ENCODE data around the gene MFN2. TPM values are rescaled to one million over a fixed set of nuclear protein-coding genes. Genes with fewer than 3 reads are reported as not detected.

The MFN2 gene
- total and polyA plus RNA-seq, 2 of the 8 experiments (the other 6 are each of a cell fraction or from before 2014, with no cell fraction given) = 34.0 to 62.5 TPM

- no peak for TF ChIP-seq CHD7 (IDR thresholded peaks at IDR 0.05; ENCODE audit: insufficient replicate concordance, low read length)
- TF ChIP-seq BRCA1 (IDR thresholded peaks at IDR 0.05; ENCODE audit: low read depth, low read length) = no peak
- no peak for TF ChIP-seq SAP30 (IDR thresholded peaks at IDR 0.05; ENCODE audit: insufficient read depth, insufficient replicate concordance, low read length)
- no peak for TF ChIP-seq ZNF274 (IDR thresholded peaks at IDR 0.05; ENCODE audit: borderline replicate concordance, extremely low read depth, low read length)
- no peak for TF ChIP-seq CREB1 (IDR thresholded peaks at IDR 0.05)
- TF ChIP-seq TCF12 (IDR thresholded peaks at IDR 0.05; ENCODE audit: low read depth, low read length) = no peak
- TF ChIP-seq BACH1 (IDR thresholded peaks at IDR 0.05; ENCODE audit: low read length) = no peak
- TF ChIP-seq CBX5 (IDR thresholded peaks at IDR 0.05; ENCODE audit: low read depth, low read length) = no peak
Measured at GRCh38 chr1:12051361-12051760, 71.1 kb downstream of the MFN2 start (continued).

Measured in H1 (cell line).